Nephron progenitor cell (in vitro differentiated cells): ENCODE data around the gene SYNJ2.

Experiments used
- DNase-seq: peaks from one replicate; pipeline ENCODE4 v3.0.0; 2021
- H3K27ac Mint-ChIP-seq: 2 replicates; pipeline ENCODE4 v1.8.0; 2021; ENCODE audit warnings: mild to moderate bottlenecking, moderate library complexity, mixed read lengths
- H3K27me3 Mint-ChIP-seq: 2 replicates; pipeline ENCODE4 v1.8.0; 2021; ENCODE audit warnings: mild to moderate bottlenecking, low read depth, mixed read lengths; ENCODE audit not compliant: poor library complexity
- H3K36me3 Mint-ChIP-seq: 2 replicates; pipeline ENCODE4 v1.8.0; 2021; ENCODE audit warnings: low read depth, mixed read lengths
- H3K4me1 Mint-ChIP-seq: 2 replicates; pipeline ENCODE4 v1.8.0; 2021; ENCODE audit warnings: mixed read lengths
- H3K4me3 Mint-ChIP-seq: 2 replicates; pipeline ENCODE4 v1.8.0; 2021; ENCODE audit warnings: mild to moderate bottlenecking, moderate library complexity, mixed read lengths
- H3K9me3 Mint-ChIP-seq: 2 replicates; pipeline ENCODE4 v1.8.0; 2021; ENCODE audit warnings: mild to moderate bottlenecking, moderate library complexity, mixed read lengths
- CTCF ChIP-seq: fragments of 200-600 bp; sonication (generic); IDR thresholded peaks from 2 replicates; pipeline ENCODE4 v1.5.0; 2021; ENCODE audit warnings: antibody characterized with exemption

Gene SYNJ2

GRCh38 chr6:158092806-158093205 is 111.1 kb downstream of the SYNJ2 start:
- no peak overlapping the region for H3K4me3 Mint-ChIP-seq
- no peak for TF ChIP-seq CTCF

GRCh38 chr6:158095031-158095430 is 113.4 kb downstream of the SYNJ2 start:
- no peak overlapping the region for H3K4me3 Mint-ChIP-seq
- DNase-seq: no peak
- no peaks in the 10 kb centered on the region for H3K9me3 Mint-ChIP-seq
- no peak overlapping the region for H3K27ac Mint-ChIP-seq
- peaks cover 7% of the 10 kb centered on the region for H3K27me3 Mint-ChIP-seq
- H3K4me1 Mint-ChIP-seq: peaks cover 5% of the 10 kb centered on the region
- no peak for TF ChIP-seq CTCF
- H3K36me3 Mint-ChIP-seq: peaks cover 23% of the 10 kb centered on the region

More at GRCh38 chr6:158092806-158093205, 111.1 kb downstream of the SYNJ2 start:
- Mint-ChIP-seq H3K27ac (no peak overlapping the region), H3K9me3 (no peaks in the 10 kb centered on the region), H3K4me1 (peaks cover 10% of the 10 kb centered on the region), H3K27me3 (peaks cover 7% of the 10 kb centered on the region), H3K36me3 (peaks cover 23% of the 10 kb centered on the region)
- no peak for DNase-seq

- Mint-ChIP-seq H3K27ac (no peak overlapping the region), H3K27me3 (peaks cover 7% of the 10 kb centered on the region), H3K4me1 (peaks cover 5% of the 10 kb centered on the region), H3K4me3 (no peak overlapping the region), H3K36me3 (peaks cover 24% of the 10 kb centered on the region), H3K9me3 (no peaks in the 10 kb centered on the region)
- no peak for DNase-seq
- TF ChIP-seq CTCF: no peak
Measured at GRCh38 chr6:158095671-158096070, 114.0 kb downstream of the SYNJ2 start.

GRCh38 chr6:158103228-158103627 is 121.6 kb downstream of the SYNJ2 start:
- Mint-ChIP-seq H3K36me3 (peaks cover 9% of the 10 kb centered on the region), H3K27me3 (no peaks in the 10 kb centered on the region), H3K4me1 (no peaks in the 10 kb centered on the region), H3K9me3 (no peaks in the 10 kb centered on the region), H3K4me3 (no peak overlapping the region), H3K27ac (no peak overlapping the region)
- no peak for DNase-seq
- TF ChIP-seq CTCF: no peak

- TF ChIP-seq CTCF: no peak
- Mint-ChIP-seq H3K4me1 (no peaks in the 10 kb centered on the region), H3K27me3 (no peaks in the 10 kb centered on the region), H3K9me3 (no peaks in the 10 kb centered on the region), H3K36me3 (peaks cover 19% of the 10 kb centered on the region), H3K4me3 (no peak overlapping the region), H3K27ac (no peak overlapping the region)
- no peak for DNase-seq
Measured at GRCh38 chr6:158104696-158105095, 123.0 kb downstream of the SYNJ2 start.

- no peak for DNase-seq
- no peaks in the 10 kb centered on the region for H3K27me3 Mint-ChIP-seq
- H3K4me3 Mint-ChIP-seq: no peak overlapping the region
- TF ChIP-seq CTCF: no peak
- H3K36me3 Mint-ChIP-seq: peaks cover 26% of the 10 kb centered on the region
- no peaks in the 10 kb centered on the region for H3K9me3 Mint-ChIP-seq
- no peak overlapping the region for H3K27ac Mint-ChIP-seq
- no peaks in the 10 kb centered on the region for H3K4me1 Mint-ChIP-seq
Measured at GRCh38 chr6:158109748-158110147, 128.1 kb downstream of the SYNJ2 start.
